Placental epithelial cell (primary cell): ENCODE measurements around the gene MCM3. TPM values are rescaled to one million over a fixed set of nuclear protein-coding genes. Genes with fewer than 3 reads are reported as not detected.

Experiments used
- total RNA-seq: library from RNA; depleted of rRNA; stranded (reverse); fragments of >200 nt; gene quantifications from 2 replicates; pipeline ENCODE4 v1.2.3, GENCODE V29; 2012

MCM3 gene
- total RNA-seq = 29.8 and 31.4 TPM in 2 replicates

GRCh38 chr6:52284460-52285176 lies at the start of gene MCM3:
Gene MCM3 (minus strand): TSS chr6:52284742. CDS start chr6:52284674, 68 bp downstream.

DNA sequence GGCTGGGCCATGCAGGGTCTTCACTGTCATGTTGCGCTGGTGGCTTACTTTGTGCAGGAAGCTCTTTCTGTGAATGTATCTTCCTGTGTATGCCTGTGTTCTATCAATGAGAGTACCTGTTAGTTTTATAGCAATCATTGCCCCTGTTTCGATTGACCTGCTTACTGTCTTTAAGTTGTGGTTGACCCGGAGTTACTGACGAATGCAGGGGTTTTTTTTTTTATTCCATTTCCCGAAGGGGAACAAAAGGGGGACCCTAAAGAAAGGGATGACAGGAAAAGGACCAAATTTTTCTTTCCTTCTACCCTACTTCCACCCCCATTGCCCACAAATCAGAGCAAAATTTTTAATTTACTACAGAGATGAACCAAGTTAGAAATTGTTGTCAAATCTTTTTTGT lies 40.1 kb downstream of the MCM3 start, which contains the start of gene IL17F:
Gene IL17F, minus strand, starts transcription at position 101 of the 400 bp plus-strand sequence. Its CDS starts 71 bp downstream, at position 30.

Other genes starting within 250 kb of the MCM3 start
- gene PKHD1, start 197.1 kb downstream of the MCM3 start, total RNA-seq = 0.11 and 0.79 TPM in 2 replicates
- not detected in 2 replicates for gene IL17A, start 98.4 kb downstream of the MCM3 start, total RNA-seq
- not detected in 2 replicates for gene IL17F, start 40.2 kb downstream of the MCM3 start, total RNA-seq
- 4.8 and 8.6 TPM in 2 replicates for gene PAQR8, start 77.4 kb upstream of the MCM3 start, total RNA-seq
- 10.6 and 22.8 TPM in 2 replicates for gene EFHC1, start 135.6 kb upstream of the MCM3 start, total RNA-seq